ENCODE results near the gene CORO2A.
"Not testable (repeated sequence)": the region's sequence is repeated elsewhere in the genome, so short reads cannot be mapped to it uniquely, and the experiment has no call there.

CORO2A gene

GRCh38 chr9:98100456-98100855 is 92.0 kb downstream of the CORO2A start:
- no peaks in the 10 kb centered on the region for H3K9me3 ChIP-seq (ENCODE audit: control insufficient read depth, insufficient read depth, low read length)
- H3K4me1 ChIP-seq (ENCODE audit: control insufficient read depth, insufficient read depth, low read length), result no peaks in the 10 kb centered on the region
- no peak overlapping the region for H3K4me3 ChIP-seq (ENCODE audit: low read length)
- H3K36me3 ChIP-seq (ENCODE audit: control insufficient read depth, insufficient read depth, low read length), result no peaks in the 10 kb centered on the region
- H3K27me3 ChIP-seq (ENCODE audit: control insufficient read depth, insufficient read depth, low read length), result no peaks in the 10 kb centered on the region
- no peak for DNase-seq (ENCODE audit: low read depth, low spot score)
- no peak overlapping the region for H3K27ac ChIP-seq (ENCODE audit: low read length)

- no CpG with 5 or more reads among the region's 5 CpGs for WGBS (ENCODE audit: insufficient coverage, insufficient read length)
- H3K27ac ChIP-seq (ENCODE audit: low read length), result no peak overlapping the region
- no peaks in the 10 kb centered on the region for H3K4me1 ChIP-seq (ENCODE audit: control insufficient read depth, insufficient read depth, low read length)
- no peaks in the 10 kb centered on the region for H3K36me3 ChIP-seq (ENCODE audit: control insufficient read depth, insufficient read depth, low read length)
- no peak for DNase-seq (ENCODE audit: low read depth, low spot score)
- no peaks in the 10 kb centered on the region for H3K9me3 ChIP-seq (ENCODE audit: control insufficient read depth, insufficient read depth, low read length)
- no peak overlapping the region for H3K4me3 ChIP-seq (ENCODE audit: low read length)
- H3K27me3 ChIP-seq (ENCODE audit: control insufficient read depth, insufficient read depth, low read length), result no peaks in the 10 kb centered on the region
These were observed 92.5 kb downstream of the CORO2A start for GRCh38 chr9:98099898-98100297.

- Histone ChIP-seq H3K4me1 (ENCODE audit: control insufficient read depth, insufficient read depth, low read length) (no peaks in the 10 kb centered on the region), H3K36me3 (ENCODE audit: control insufficient read depth, insufficient read depth, low read length) (no peaks in the 10 kb centered on the region), H3K9me3 (ENCODE audit: control insufficient read depth, insufficient read depth, low read length) (no peaks in the 10 kb centered on the region), H3K4me3 (ENCODE audit: low read length) (no peak overlapping the region), H3K27me3 (ENCODE audit: control insufficient read depth, insufficient read depth, low read length) (no peaks in the 10 kb centered on the region), H3K27ac (ENCODE audit: low read length) (no peak overlapping the region)
- DNase-seq (ENCODE audit: low read depth, low spot score), result no peak
- WGBS (ENCODE audit: insufficient coverage, insufficient read length), result no CpG with 5 or more reads among the region's 2 CpGs
These were observed 93.1 kb downstream of the CORO2A start for GRCh38 chr9:98099346-98099745.

- no peak overlapping the region for H3K4me3 ChIP-seq (ENCODE audit: low read length)
- no peak overlapping the region for H3K27ac ChIP-seq (ENCODE audit: low read length)
- WGBS (ENCODE audit: insufficient coverage, insufficient read length), result no CpG with 5 or more reads among the region's 4 CpGs
- no peaks in the 10 kb centered on the region for H3K4me1 ChIP-seq (ENCODE audit: control insufficient read depth, insufficient read depth, low read length)
- no peaks in the 10 kb centered on the region for H3K9me3 ChIP-seq (ENCODE audit: control insufficient read depth, insufficient read depth, low read length)
- no peaks in the 10 kb centered on the region for H3K36me3 ChIP-seq (ENCODE audit: control insufficient read depth, insufficient read depth, low read length)
- no peaks in the 10 kb centered on the region for H3K27me3 ChIP-seq (ENCODE audit: control insufficient read depth, insufficient read depth, low read length)
- no peak for DNase-seq (ENCODE audit: low read depth, low spot score)
These were observed 94.6 kb downstream of the CORO2A start for GRCh38 chr9:98097836-98098235.

GRCh38 chr9:98096091-98096490 is 96.3 kb downstream of the CORO2A start:
- Histone ChIP-seq H3K27me3 (ENCODE audit: control insufficient read depth, insufficient read depth, low read length) (no peaks in the 10 kb centered on the region), H3K9me3 (ENCODE audit: control insufficient read depth, insufficient read depth, low read length) (no peaks in the 10 kb centered on the region), H3K4me1 (ENCODE audit: control insufficient read depth, insufficient read depth, low read length) (peaks cover 1% of the 10 kb centered on the region; the same call in 1 of the 2 replicates), H3K27ac (ENCODE audit: low read length) (no peak overlapping the region), H3K4me3 (ENCODE audit: low read length) (no peak overlapping the region), H3K36me3 (ENCODE audit: control insufficient read depth, insufficient read depth, low read length) (no peaks in the 10 kb centered on the region)
- WGBS (ENCODE audit: insufficient coverage, insufficient read length), result no CpG with 5 or more reads among the region's 5 CpGs
- no peak for DNase-seq (ENCODE audit: low read depth, low spot score)

- DNase-seq (ENCODE audit: low read depth, low spot score), result no peak
- H3K36me3 ChIP-seq (ENCODE audit: control insufficient read depth, insufficient read depth, low read length), result no peaks in the 10 kb centered on the region
- no peak overlapping the region for H3K4me3 ChIP-seq (ENCODE audit: low read length)
- peaks cover 1% of the 10 kb centered on the region; the same call in 1 of the 2 replicates for H3K4me1 ChIP-seq (ENCODE audit: control insufficient read depth, insufficient read depth, low read length)
- H3K27ac ChIP-seq (ENCODE audit: low read length), result no peak overlapping the region
- no peaks in the 10 kb centered on the region for H3K9me3 ChIP-seq (ENCODE audit: control insufficient read depth, insufficient read depth, low read length)
- no peaks in the 10 kb centered on the region for H3K27me3 ChIP-seq (ENCODE audit: control insufficient read depth, insufficient read depth, low read length)
- WGBS (ENCODE audit: insufficient coverage, insufficient read length), result no CpG with 5 or more reads among the region's 7 CpGs
These were observed 97.0 kb downstream of the CORO2A start for GRCh38 chr9:98095401-98095800.

- Histone ChIP-seq H3K4me1 (ENCODE audit: control insufficient read depth, insufficient read depth, low read length) (peaks cover 1% of the 10 kb centered on the region; the same call in 1 of the 2 replicates), H3K27me3 (ENCODE audit: control insufficient read depth, insufficient read depth, low read length) (no peaks in the 10 kb centered on the region), H3K4me3 (ENCODE audit: low read length) (no peak overlapping the region), H3K27ac (ENCODE audit: low read length) (no peak overlapping the region), H3K36me3 (ENCODE audit: control insufficient read depth, insufficient read depth, low read length) (no peaks in the 10 kb centered on the region), H3K9me3 (ENCODE audit: control insufficient read depth, insufficient read depth, low read length) (no peaks in the 10 kb centered on the region)
- DNase-seq (ENCODE audit: low read depth, low spot score), result no peak
- WGBS (ENCODE audit: insufficient coverage, insufficient read length), result no CpG with 5 or more reads among the region's 16 CpGs
These were observed 97.6 kb downstream of the CORO2A start for GRCh38 chr9:98094851-98095250.

- DNase-seq (ENCODE audit: low read depth, low spot score), result no peak
- H3K4me3 ChIP-seq (ENCODE audit: low read length), result no peak overlapping the region
- WGBS (ENCODE audit: insufficient coverage, insufficient read length), result no CpG with 5 or more reads among the region's 4 CpGs
These were observed 98.1 kb downstream of the CORO2A start for GRCh38 chr9:98094316-98094715.

GRCh38 chr9:98092613-98092931 is 99.9 kb downstream of the CORO2A start:
- H3K27me3 ChIP-seq (ENCODE audit: control insufficient read depth, insufficient read depth, low read length), result no peaks in the 10 kb centered on the region
- DNase-seq (ENCODE audit: low read depth, low spot score), result no peak
- no peaks in the 10 kb centered on the region for H3K9me3 ChIP-seq (ENCODE audit: control insufficient read depth, insufficient read depth, low read length)
- H3K4me1 ChIP-seq (ENCODE audit: control insufficient read depth, insufficient read depth, low read length), result peaks cover 1% of the 10 kb centered on the region; the same call in 1 of the 2 replicates
- H3K4me3 ChIP-seq (ENCODE audit: low read length), result no peak overlapping the region
- WGBS (ENCODE audit: insufficient coverage, insufficient read length), result no CpG with 5 or more reads among the region's 11 CpGs
- no peak overlapping the region for H3K27ac ChIP-seq (ENCODE audit: low read length)
- H3K36me3 ChIP-seq (ENCODE audit: control insufficient read depth, insufficient read depth, low read length), result no peaks in the 10 kb centered on the region

More at GRCh38 chr9:98094316-98094715, 98.1 kb downstream of the CORO2A start:
- no peak overlapping the region for H3K27ac ChIP-seq (ENCODE audit: low read length)
- peaks cover 1% of the 10 kb centered on the region; the same call in 1 of the 2 replicates for H3K4me1 ChIP-seq (ENCODE audit: control insufficient read depth, insufficient read depth, low read length)
- H3K36me3 ChIP-seq (ENCODE audit: control insufficient read depth, insufficient read depth, low read length), result no peaks in the 10 kb centered on the region
- no peaks in the 10 kb centered on the region for H3K27me3 ChIP-seq (ENCODE audit: control insufficient read depth, insufficient read depth, low read length)
- no peaks in the 10 kb centered on the region for H3K9me3 ChIP-seq (ENCODE audit: control insufficient read depth, insufficient read depth, low read length)

- Histone ChIP-seq H3K27ac (ENCODE audit: low read length) (no peak overlapping the region), H3K4me3 (ENCODE audit: low read length) (no peak overlapping the region), H3K9me3 (ENCODE audit: control insufficient read depth, insufficient read depth, low read length) (no peaks in the 10 kb centered on the region), H3K4me1 (ENCODE audit: control insufficient read depth, insufficient read depth, low read length) (peaks cover 4% of the 10 kb centered on the region), H3K27me3 (ENCODE audit: control insufficient read depth, insufficient read depth, low read length) (no peaks in the 10 kb centered on the region), H3K36me3 (ENCODE audit: control insufficient read depth, insufficient read depth, low read length) (no peaks in the 10 kb centered on the region)
- no peak for DNase-seq (ENCODE audit: low read depth, low spot score)
- WGBS (ENCODE audit: insufficient coverage, insufficient read length), result no CpG with 5 or more reads among the region's 17 CpGs
These were observed 100.5 kb downstream of the CORO2A start for GRCh38 chr9:98091735-98092612.

- not testable (repeated sequence) for H3K27me3 ChIP-seq (ENCODE audit: control insufficient read depth, insufficient read depth, low read length); H3K27ac ChIP-seq (ENCODE audit: low read length); DNase-seq (ENCODE audit: low read depth, low spot score); H3K4me3 ChIP-seq (ENCODE audit: low read length); H3K4me1 ChIP-seq (ENCODE audit: control insufficient read depth, insufficient read depth, low read length); H3K36me3 ChIP-seq (ENCODE audit: control insufficient read depth, insufficient read depth, low read length); H3K9me3 ChIP-seq (ENCODE audit: control insufficient read depth, insufficient read depth, low read length)
- WGBS (ENCODE audit: insufficient coverage, insufficient read length), result no CpG with 5 or more reads among the region's 3 CpGs
These were observed 101.8 kb downstream of the CORO2A start for GRCh38 chr9:98090674-98091073.
